ENCODE results near the gene CPNE5.

DNA sequence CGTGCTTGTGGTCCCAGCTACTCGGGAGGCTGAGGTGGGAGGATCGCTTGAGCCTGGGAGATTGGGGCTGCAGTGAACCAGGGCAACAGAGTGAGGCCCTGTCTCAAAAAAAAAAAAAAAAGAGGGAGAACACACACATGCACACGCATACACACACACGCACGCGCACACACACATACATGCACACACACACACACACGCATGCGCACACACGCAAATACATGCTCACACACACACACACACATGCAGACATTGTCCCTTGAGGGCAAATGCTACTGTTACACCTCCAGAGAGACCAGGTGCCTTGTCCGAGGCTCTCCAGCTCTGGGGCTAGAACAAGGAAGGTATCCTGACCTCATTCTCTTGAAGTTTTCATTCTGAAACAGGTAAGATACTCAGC, 77.1 kb downstream of the CPNE5 start:
- TF ChIP-seq POLR2A (IDR thresholded peaks at IDR 0.05) (no peak), CTCF (IDR thresholded peaks at IDR 0.05) (no peak), EP300 (IDR thresholded peaks at IDR 0.05; ENCODE audit: low read depth) (no peak)

All from transverse colon (tissue), 3 donors.